Liver (tissue), 9 donors: ENCODE results near the gene CCER1. TPM values are rescaled to one million over a fixed set of nuclear protein-coding genes. Genes with fewer than 3 reads are reported as not detected.

Source experiments
- DNase-seq: peaks from one replicate; pipeline ENCODE4 v3.0.0-alpha.2; 2017; ENCODE audit warnings: low spot score
- H3K27ac ChIP-seq, 2 donors: one replicate each; pipeline ENCODE4 v1.7.0; 2013; ENCODE audit warnings: inconsistent platforms in 2 of 2, low read length in 2 of 2, control low read depth in 1 of 2, low read depth in 1 of 2, mild to moderate bottlenecking in 1 of 2
- H3K27me3 ChIP-seq, 4 donors: one replicate each; pipeline versions ENCODE4 v1.6.1 to v1.7.0; 2013; ENCODE audit warnings: low read length in 3 of 4, inconsistent platforms in 1 of 4, mild to moderate bottlenecking in 1 of 4, moderate library complexity in 1 of 4; ENCODE audit not compliant: control insufficient read depth in 4 of 4, insufficient read depth in 4 of 4
- H3K36me3 ChIP-seq, 4 donors: one replicate each; pipeline versions ENCODE4 v1.6.1 to v1.7.0; 2013; ENCODE audit warnings: low read length in 3 of 4, mild to moderate bottlenecking in 3 of 4, low read depth in 1 of 4, moderate library complexity in 1 of 4; ENCODE audit not compliant: control insufficient read depth in 4 of 4, insufficient read depth in 3 of 4
- H3K4me1 ChIP-seq, 4 donors: one replicate each; pipeline versions ENCODE4 v1.6.1 to v1.7.0; 2013; ENCODE audit warnings: low read length in 3 of 4, mild to moderate bottlenecking in 3 of 4, moderate library complexity in 1 of 4; ENCODE audit not compliant: control insufficient read depth in 4 of 4, insufficient read depth in 4 of 4
- H3K4me3 ChIP-seq, 3 donors: one replicate each; pipeline versions ENCODE4 v1.6.1 to v1.7.0; 2013; ENCODE audit warnings: low read length in 3 of 3, control low read depth in 1 of 3, low read depth in 1 of 3, mild to moderate bottlenecking in 1 of 3
- H3K9ac ChIP-seq, 2 donors: one replicate each; pipeline ENCODE4 v1.7.0; 2013; ENCODE audit warnings: low read length in 2 of 2, mild to moderate bottlenecking in 2 of 2, moderate library complexity in 2 of 2, control low read depth in 1 of 2, low read depth in 1 of 2
- H3K9me3 ChIP-seq, 4 donors: one replicate each; pipeline versions ENCODE4 v1.6.1 to v1.7.0; 2013; ENCODE audit warnings: low read length in 3 of 4; ENCODE audit not compliant: control insufficient read depth in 4 of 4
- ATF3 ChIP-seq: IDR thresholded peaks from 2 replicates; pipeline ENCODE4 v1.6.1; 2016; ENCODE audit warnings: antibody characterized with exemption
- EGR1 ChIP-seq, 2 donors: IDR thresholded peaks; 2 replicates each; pipeline ENCODE4 v1.6.1; 2016 to 2018; ENCODE audit warnings: antibody characterized with exemption in 2 of 2, low read depth in 2 of 2
- FOXA1 ChIP-seq: IDR thresholded peaks from 2 replicates; pipeline ENCODE4 v1.6.1; 2016; ENCODE audit warnings: antibody characterized with exemption
- FOXA2 ChIP-seq: IDR thresholded peaks from 2 replicates; pipeline ENCODE4 v1.6.1; 2016; ENCODE audit warnings: antibody characterized with exemption
- GABPA ChIP-seq, 2 donors: IDR thresholded peaks in 1 of 2; conservative IDR thresholded peaks in 1 of 2; 2 replicates each; pipeline ENCODE4 v1.6.1; 2016; ENCODE audit warnings: antibody characterized with exemption in 2 of 2, mild to moderate bottlenecking in 1 of 2, moderate library complexity in 1 of 2
- HNF4A ChIP-seq, 2 donors: conservative IDR thresholded peaks; 2 replicates each; pipeline ENCODE4 v1.6.1; 2016; ENCODE audit warnings: antibody characterized with exemption in 2 of 2, mild to moderate bottlenecking in 2 of 2
- HNF4G ChIP-seq: IDR thresholded peaks from 2 replicates; pipeline ENCODE4 v1.6.1; 2016; ENCODE audit warnings: antibody characterized with exemption
- JUND ChIP-seq, 2 donors: IDR thresholded peaks; 2 replicates each; pipeline ENCODE4 v1.6.1; 2016; ENCODE audit warnings: antibody characterized with exemption in 2 of 2
- MAX ChIP-seq: IDR thresholded peaks from 2 replicates; pipeline ENCODE4 v1.6.1; 2016; ENCODE audit warnings: antibody characterized with exemption
- NR2F2 ChIP-seq: IDR thresholded peaks from 2 replicates; pipeline ENCODE4 v1.6.1; 2016; ENCODE audit warnings: antibody characterized with exemption
- RAD21 ChIP-seq, 2 donors: IDR thresholded peaks; 2 replicates each; pipeline ENCODE4 v1.6.1; 2016; ENCODE audit warnings: antibody characterized with exemption in 2 of 2, mild to moderate bottlenecking in 2 of 2
- RXRA ChIP-seq, 2 donors: IDR thresholded peaks; 2 replicates each; pipeline ENCODE4 v1.6.1; 2017 to 2018; ENCODE audit warnings: antibody characterized with exemption in 2 of 2, mild to moderate bottlenecking in 1 of 2
- SP1 ChIP-seq: IDR thresholded peaks from 2 replicates; pipeline ENCODE4 v1.6.1; 2018; ENCODE audit warnings: antibody characterized with exemption, mild to moderate bottlenecking
- TAF1 ChIP-seq: conservative IDR thresholded peaks from 2 replicates; pipeline ENCODE4 v1.6.1; 2016; ENCODE audit warnings: antibody characterized with exemption, mild to moderate bottlenecking
- YY1 ChIP-seq: IDR thresholded peaks from 2 replicates; pipeline ENCODE4 v1.6.1; 2016; ENCODE audit warnings: antibody characterized with exemption, mild to moderate bottlenecking
- whole genome bisulfite sequencing: extraction: QIAGEN DNeasy Blood & Tissue Kit; methylation state at CpG from one replicate; pipeline ENCODE4 v1.1.7; 2013; 5-methylcytosine and 5-hydroxymethylcytosine counted together
- polyA plus RNA-seq, 2 donors: library from polyadenylated mRNA; stranded (reverse) in 1 of 2; unstranded in 1 of 2; fragments of 200-250 nt in 1 of 2; fragments of >200 nt in 1 of 2; fragmentation: Nextera tagmentation in 1 of 2; extraction: Ambion mirVana in 1 of 2; gene quantifications; one replicate each; pipeline versions ENCODE4 v1.2.1 to v1.2.3, GENCODE V29; 2013 to 2015
- total RNA-seq, 2 donors: library from RNA; depleted of rRNA; stranded (reverse); fragments of >200 nt; gene quantifications; one replicate each; pipeline ENCODE4 v1.2.3, GENCODE V29; 2014
- TF ChIP-seq, protein P1 (sequence below): IDR thresholded peaks from 2 replicates; pipeline ENCODE4 v1.6.1; 2016; ENCODE audit warnings: antibody characterized with exemption, mild to moderate bottlenecking
- donor health status: healthy.
- donor health status: healthy.
- donor health status: healthy.
- donor health status: healthy.
- donor health status: healthy.

The CCER1 gene
- total and polyA plus RNA-seq, 4 donors, result not detected

- TF ChIP-seq, protein P1, sequence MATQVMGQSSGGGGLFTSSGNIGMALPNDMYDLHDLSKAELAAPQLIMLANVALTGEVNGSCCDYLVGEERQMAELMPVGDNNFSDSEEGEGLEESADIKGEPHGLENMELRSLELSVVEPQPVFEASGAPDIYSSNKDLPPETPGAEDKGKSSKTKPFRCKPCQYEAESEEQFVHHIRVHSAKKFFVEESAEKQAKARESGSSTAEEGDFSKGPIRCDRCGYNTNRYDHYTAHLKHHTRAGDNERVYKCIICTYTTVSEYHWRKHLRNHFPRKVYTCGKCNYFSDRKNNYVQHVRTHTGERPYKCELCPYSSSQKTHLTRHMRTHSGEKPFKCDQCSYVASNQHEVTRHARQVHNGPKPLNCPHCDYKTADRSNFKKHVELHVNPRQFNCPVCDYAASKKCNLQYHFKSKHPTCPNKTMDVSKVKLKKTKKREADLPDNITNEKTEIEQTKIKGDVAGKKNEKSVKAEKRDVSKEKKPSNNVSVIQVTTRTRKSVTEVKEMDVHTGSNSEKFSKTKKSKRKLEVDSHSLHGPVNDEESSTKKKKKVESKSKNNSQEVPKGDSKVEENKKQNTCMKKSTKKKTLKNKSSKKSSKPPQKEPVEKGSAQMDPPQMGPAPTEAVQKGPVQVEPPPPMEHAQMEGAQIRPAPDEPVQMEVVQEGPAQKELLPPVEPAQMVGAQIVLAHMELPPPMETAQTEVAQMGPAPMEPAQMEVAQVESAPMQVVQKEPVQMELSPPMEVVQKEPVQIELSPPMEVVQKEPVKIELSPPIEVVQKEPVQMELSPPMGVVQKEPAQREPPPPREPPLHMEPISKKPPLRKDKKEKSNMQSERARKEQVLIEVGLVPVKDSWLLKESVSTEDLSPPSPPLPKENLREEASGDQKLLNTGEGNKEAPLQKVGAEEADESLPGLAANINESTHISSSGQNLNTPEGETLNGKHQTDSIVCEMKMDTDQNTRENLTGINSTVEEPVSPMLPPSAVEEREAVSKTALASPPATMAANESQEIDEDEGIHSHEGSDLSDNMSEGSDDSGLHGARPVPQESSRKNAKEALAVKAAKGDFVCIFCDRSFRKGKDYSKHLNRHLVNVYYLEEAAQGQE, result no peak
- no peak for TF ChIP-seq RXRA (IDR thresholded peaks at IDR 0.05)
- no peak for TF ChIP-seq FOXA2
- no peak for TF ChIP-seq HNF4A (conservative IDR thresholded peaks at IDR 0.05)
- no peak for TF ChIP-seq SP1
- TF ChIP-seq EGR1 (IDR thresholded peaks at IDR 0.05; ENCODE audit: low read depth in 2 of 2), result no peak
- TF ChIP-seq NR2F2, result no peak
- no peak for TF ChIP-seq ATF3
- TF ChIP-seq RAD21 (IDR thresholded peaks at IDR 0.05), result no peak
- TF ChIP-seq TAF1, result no peak
- TF ChIP-seq GABPA (IDR thresholded peaks at IDR 0.05 in 1 of 2, conservative IDR thresholded peaks at IDR 0.05 in 1 of 2), result no peak
- no peak for TF ChIP-seq MAX
Observed at GRCh38 chr12:90999527-90999926, 44.6 kb upstream of the CCER1 start (continued).

DNA sequence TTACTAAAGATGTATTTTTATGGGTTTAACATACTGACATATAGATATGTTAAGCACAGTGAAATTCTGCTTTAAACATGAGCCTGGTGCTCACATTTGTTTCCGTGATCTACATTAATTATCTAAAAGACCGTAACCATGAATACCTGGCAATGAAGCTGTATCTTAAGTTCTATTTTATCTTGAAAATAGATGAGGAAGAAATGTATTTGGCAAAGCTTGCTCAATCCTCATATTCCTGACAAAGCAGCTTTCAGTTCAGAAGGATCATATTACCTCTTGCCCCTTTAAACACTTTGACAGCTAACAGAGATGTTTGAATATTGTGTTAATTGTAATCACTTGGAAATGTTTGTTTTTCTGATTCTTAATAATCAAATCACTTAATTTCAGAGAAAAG is 40.0 kb upstream of the CCER1 start:
- H3K36me3 ChIP-seq, result no peaks in the 10 kb centered on the region
- WGBS, result 87% methylated on average over 2 of the region's 2 CpGs
- no peak overlapping the region for H3K4me3 ChIP-seq
- TF ChIP-seq HNF4A (conservative IDR thresholded peaks at IDR 0.05), result no peak
- no peak for TF ChIP-seq YY1
- TF ChIP-seq JUND (IDR thresholded peaks at IDR 0.05), result no peak
- no peak for TF ChIP-seq GABPA (IDR thresholded peaks at IDR 0.05 in 1 of 2, conservative IDR thresholded peaks at IDR 0.05 in 1 of 2)
- no peak for TF ChIP-seq FOXA2
- TF ChIP-seq HNF4G, result no peak
- no peak for TF ChIP-seq TAF1
- no peak for TF ChIP-seq ATF3
- TF ChIP-seq MAX, result no peak
- no peak for TF ChIP-seq RAD21 (IDR thresholded peaks at IDR 0.05)
- TF ChIP-seq SP1, result no peak
- no peak for TF ChIP-seq RXRA (IDR thresholded peaks at IDR 0.05)
- TF ChIP-seq EGR1 (IDR thresholded peaks at IDR 0.05; ENCODE audit: low read depth in 2 of 2), result no peak
- no peak for TF ChIP-seq NR2F2
- TF ChIP-seq FOXA1, result no peak
- DNase-seq, result no peak
- H3K27me3 ChIP-seq, result no peaks in the 10 kb centered on the region
- H3K9me3 ChIP-seq, result no peaks in the 10 kb centered on the region
- no peak overlapping the region for H3K9ac ChIP-seq
- no peak overlapping the region for H3K27ac ChIP-seq
- H3K4me1 ChIP-seq, result no peaks in the 10 kb centered on the region

GRCh38 chr12:90991952-90992465 is 37.0 kb upstream of the CCER1 start:
- Histone ChIP-seq H3K27me3 (no peaks in the 10 kb centered on the region), H3K4me3 (no peak overlapping the region), H3K4me1 (no peaks in the 10 kb centered on the region), H3K27ac (no peak overlapping the region), H3K9me3 (no peaks in the 10 kb centered on the region), H3K36me3 (no peaks in the 10 kb centered on the region), H3K9ac (no peak overlapping the region)
- no peak for DNase-seq
- TF ChIP-seq, protein P1, result no peak
- 69% methylated on average over 3 of the region's 3 CpGs for WGBS
